Measurements from ENCODE around the gene GRHPR. TPM values are rescaled to one million over a fixed set of nuclear protein-coding genes. Genes with fewer than 3 reads are reported as not detected.

The GRHPR gene
- total and polyA plus RNA-seq, 2 of the 8 experiments (the other 6 are each of a cell fraction or from before 2014, with no cell fraction given) = 97.0 to 201 TPM

GRCh38 chr9:37443566-37443965 lies 21.1 kb downstream of the GRHPR start (continued):
- TF ChIP-seq MAFK (IDR thresholded peaks at IDR 0.05; ENCODE audit: low read depth, low read length) = no peak
- TF ChIP-seq, protein P1, sequence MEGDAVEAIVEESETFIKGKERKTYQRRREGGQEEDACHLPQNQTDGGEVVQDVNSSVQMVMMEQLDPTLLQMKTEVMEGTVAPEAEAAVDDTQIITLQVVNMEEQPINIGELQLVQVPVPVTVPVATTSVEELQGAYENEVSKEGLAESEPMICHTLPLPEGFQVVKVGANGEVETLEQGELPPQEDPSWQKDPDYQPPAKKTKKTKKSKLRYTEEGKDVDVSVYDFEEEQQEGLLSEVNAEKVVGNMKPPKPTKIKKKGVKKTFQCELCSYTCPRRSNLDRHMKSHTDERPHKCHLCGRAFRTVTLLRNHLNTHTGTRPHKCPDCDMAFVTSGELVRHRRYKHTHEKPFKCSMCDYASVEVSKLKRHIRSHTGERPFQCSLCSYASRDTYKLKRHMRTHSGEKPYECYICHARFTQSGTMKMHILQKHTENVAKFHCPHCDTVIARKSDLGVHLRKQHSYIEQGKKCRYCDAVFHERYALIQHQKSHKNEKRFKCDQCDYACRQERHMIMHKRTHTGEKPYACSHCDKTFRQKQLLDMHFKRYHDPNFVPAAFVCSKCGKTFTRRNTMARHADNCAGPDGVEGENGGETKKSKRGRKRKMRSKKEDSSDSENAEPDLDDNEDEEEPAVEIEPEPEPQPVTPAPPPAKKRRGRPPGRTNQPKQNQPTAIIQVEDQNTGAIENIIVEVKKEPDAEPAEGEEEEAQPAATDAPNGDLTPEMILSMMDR (IDR thresholded peaks at IDR 0.05; ENCODE audit: control extremely low read depth in 1 of 3, insufficient read depth in 1 of 3, low read depth in 1 of 3, low read length in 3 of 3) = no peak
- TF ChIP-seq CEBPB (IDR thresholded peaks at IDR 0.05; ENCODE audit: low read depth, low read length) = no peak
- TF ChIP-seq KDM5A (IDR thresholded peaks at IDR 0.05; ENCODE audit: low read length) = no peak

All from H1 (cell line).